HFFc6 (cell line): ENCODE measurements around the gene USP48. TPM values are rescaled to one million over a fixed set of nuclear protein-coding genes. Genes with fewer than 3 reads are reported as not detected.

Experiments
- DNase-seq: peaks from one replicate; pipeline ENCODE4 v3.0.0-alpha.2; 2018
- H3K27ac Mint-ChIP-seq: 2 replicates; pipeline ENCODE4 v1.8.0; 2020; ENCODE audit warnings: mild to moderate bottlenecking, mixed read lengths
- H3K27me3 Mint-ChIP-seq: 2 replicates; pipeline ENCODE4 v1.8.0; 2021; ENCODE audit warnings: mild to moderate bottlenecking, moderate library complexity, mixed read lengths; ENCODE audit not compliant: insufficient read depth
- H3K36me3 Mint-ChIP-seq: 2 replicates; pipeline ENCODE4 v1.8.0; 2021; ENCODE audit warnings: low read depth, mixed read lengths
- H3K4me1 Mint-ChIP-seq: 2 replicates; pipeline ENCODE4 v1.8.0; 2020; ENCODE audit warnings: low read depth, mixed read lengths
- H3K4me3 Mint-ChIP-seq: 2 replicates; pipeline ENCODE4 v1.8.0; 2020; ENCODE audit warnings: mild to moderate bottlenecking, moderate library complexity, mixed read lengths
- H3K9me3 Mint-ChIP-seq: 2 replicates; pipeline ENCODE4 v1.8.0; 2020; ENCODE audit warnings: mild to moderate bottlenecking, mixed read lengths
- total RNA-seq, 6 experiments: library from RNA; stranded (reverse); fragmentation: NEBNext Ultra II Directional; extraction: Animal tissue kit (Norgen Biotek cat#: 25700); gene quantifications; 2 replicates in 1 of 6; 3 replicates in 5 of 6; pipeline ENCODE4 v1.2.3, GENCODE V29; 2021
- TF ChIP-seq, protein P1 (sequence below): fragments of 200-600 bp; sonication (generic); IDR thresholded peaks from 2 replicates; pipeline ENCODE4 v1.5.0; 2021; ENCODE audit warnings: antibody characterized with exemption, mild to moderate bottlenecking

Gene USP48
- total RNA-seq, 6 experiments from 2014 or later, result 45.0 to 54.2 (median 51.1) TPM

DNA sequence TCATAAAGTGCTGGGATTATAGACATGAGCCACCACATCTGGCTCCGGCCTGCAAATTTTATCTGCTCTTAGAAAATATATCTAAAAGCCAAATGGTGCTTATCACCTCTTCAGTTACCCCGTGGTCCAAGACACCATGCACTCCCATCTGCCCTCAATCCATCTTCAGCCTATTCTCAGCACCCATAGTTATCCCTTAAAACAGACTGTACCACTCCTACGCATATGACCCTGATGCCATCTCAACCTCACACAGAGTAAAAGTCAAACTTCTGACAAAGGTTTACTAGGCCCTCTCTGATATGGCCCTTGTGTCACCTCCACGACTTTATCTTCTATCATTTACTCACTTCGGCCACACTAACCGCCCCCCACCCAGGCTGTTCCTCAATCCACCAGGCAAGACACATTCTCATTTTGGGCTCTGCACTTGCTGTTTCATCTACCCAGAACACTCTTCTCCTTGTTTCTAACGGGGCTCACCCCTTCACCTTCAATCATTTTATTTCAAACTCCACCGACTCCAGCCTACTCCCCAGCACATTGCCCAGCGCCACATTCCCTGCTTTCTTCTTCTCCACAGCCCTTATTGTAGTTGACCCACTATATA, 33.0 kb downstream of the USP48 start:
- TF ChIP-seq, protein P1, sequence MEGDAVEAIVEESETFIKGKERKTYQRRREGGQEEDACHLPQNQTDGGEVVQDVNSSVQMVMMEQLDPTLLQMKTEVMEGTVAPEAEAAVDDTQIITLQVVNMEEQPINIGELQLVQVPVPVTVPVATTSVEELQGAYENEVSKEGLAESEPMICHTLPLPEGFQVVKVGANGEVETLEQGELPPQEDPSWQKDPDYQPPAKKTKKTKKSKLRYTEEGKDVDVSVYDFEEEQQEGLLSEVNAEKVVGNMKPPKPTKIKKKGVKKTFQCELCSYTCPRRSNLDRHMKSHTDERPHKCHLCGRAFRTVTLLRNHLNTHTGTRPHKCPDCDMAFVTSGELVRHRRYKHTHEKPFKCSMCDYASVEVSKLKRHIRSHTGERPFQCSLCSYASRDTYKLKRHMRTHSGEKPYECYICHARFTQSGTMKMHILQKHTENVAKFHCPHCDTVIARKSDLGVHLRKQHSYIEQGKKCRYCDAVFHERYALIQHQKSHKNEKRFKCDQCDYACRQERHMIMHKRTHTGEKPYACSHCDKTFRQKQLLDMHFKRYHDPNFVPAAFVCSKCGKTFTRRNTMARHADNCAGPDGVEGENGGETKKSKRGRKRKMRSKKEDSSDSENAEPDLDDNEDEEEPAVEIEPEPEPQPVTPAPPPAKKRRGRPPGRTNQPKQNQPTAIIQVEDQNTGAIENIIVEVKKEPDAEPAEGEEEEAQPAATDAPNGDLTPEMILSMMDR, result no peak
- peaks cover 8% of the 10 kb centered on the region; the same call in 1 of the 2 replicates for H3K36me3 Mint-ChIP-seq
- no peaks in the 10 kb centered on the region for H3K9me3 Mint-ChIP-seq
- no peaks in the 10 kb centered on the region; the same call in 1 of the 2 replicates for H3K27me3 Mint-ChIP-seq
- no peak overlapping the region for H3K27ac Mint-ChIP-seq
- H3K4me1 Mint-ChIP-seq, result no peaks in the 10 kb centered on the region
- DNase-seq, result no peak
- H3K4me3 Mint-ChIP-seq, result no peak overlapping the region

DNA sequence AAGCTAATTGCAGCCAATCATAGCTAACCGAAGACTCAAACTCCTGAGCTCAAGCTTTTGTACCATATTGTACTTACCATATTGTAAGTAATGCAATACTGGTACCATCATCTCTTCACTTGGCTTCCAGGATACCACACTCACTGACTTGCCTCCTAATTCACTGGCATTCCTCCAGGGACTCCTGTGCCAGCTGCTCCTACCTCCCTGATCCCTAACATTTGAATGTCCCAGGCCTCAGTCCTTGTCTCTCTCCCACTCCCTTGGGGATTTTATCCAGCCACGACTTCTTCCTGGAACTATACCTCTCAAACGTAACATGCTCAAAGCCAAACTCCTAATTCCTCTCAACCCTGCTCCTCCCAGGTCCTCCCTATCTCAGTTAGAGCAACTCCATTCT, 33.8 kb downstream of the USP48 start:
- DNase-seq, result no peak
- H3K9me3 Mint-ChIP-seq, result no peaks in the 10 kb centered on the region
- no peaks in the 10 kb centered on the region for H3K4me1 Mint-ChIP-seq
- no peaks in the 10 kb centered on the region; the same call in 1 of the 2 replicates for H3K27me3 Mint-ChIP-seq
- TF ChIP-seq, protein P1, result no peak
- H3K36me3 Mint-ChIP-seq, result peaks cover 8% of the 10 kb centered on the region; the same call in 1 of the 2 replicates
- H3K27ac Mint-ChIP-seq, result no peak overlapping the region
- no peak overlapping the region for H3K4me3 Mint-ChIP-seq

DNA sequence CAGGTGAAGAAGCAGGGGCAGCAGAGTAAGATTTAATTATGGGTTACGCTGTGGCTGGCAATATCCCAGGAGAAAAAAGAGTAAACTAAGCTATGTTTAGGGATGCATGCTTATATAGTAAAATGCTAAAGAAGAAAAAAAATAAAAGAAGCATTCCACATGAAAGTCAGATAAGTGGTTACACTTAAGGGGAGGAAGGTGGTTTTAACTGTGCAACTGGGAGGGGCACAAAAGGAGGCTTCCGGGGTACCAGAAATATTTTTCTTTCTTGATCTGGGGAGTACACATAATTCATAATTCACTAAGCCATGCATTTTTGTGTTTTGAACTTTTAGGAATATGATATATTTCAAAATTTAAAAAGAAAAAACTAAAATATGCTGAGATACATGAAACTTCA, 39.5 kb downstream of the USP48 start:
- Mint-ChIP-seq H3K27ac (no peak overlapping the region), H3K27me3 (no peaks in the 10 kb centered on the region), H3K4me3 (no peak overlapping the region), H3K36me3 (0 out of 2 replicates have a peak, but pooled peaks cover 7% of the 10 kb centered on the region), H3K9me3 (no peaks in the 10 kb centered on the region), H3K4me1 (0 out of 2 replicates have a peak, but pooled peaks cover 6% of the 10 kb centered on the region)
- no peak for DNase-seq
- TF ChIP-seq, protein P1, result no peak

DNA sequence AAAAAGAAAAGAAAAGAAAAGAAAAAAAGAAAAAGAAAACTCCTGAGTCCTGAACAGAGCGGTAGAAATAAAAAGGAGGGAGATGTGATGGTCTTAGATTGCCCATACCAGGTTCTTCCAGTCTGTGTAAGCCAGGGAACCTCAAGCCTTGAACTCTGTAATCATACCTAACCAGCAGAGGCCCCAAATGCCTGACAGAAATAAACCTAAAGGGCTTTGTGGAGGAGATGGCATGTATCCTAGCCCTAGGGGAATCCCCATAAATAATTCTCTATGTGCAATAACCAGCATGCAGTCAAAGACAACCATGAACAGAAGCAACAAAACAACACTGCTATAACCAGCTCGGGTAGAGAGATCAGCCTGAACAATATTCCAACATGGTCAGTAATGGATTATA, 40.4 kb downstream of the USP48 start:
- H3K4me3 Mint-ChIP-seq, result no peak overlapping the region
- no peaks in the 10 kb centered on the region for H3K27me3 Mint-ChIP-seq
- TF ChIP-seq, protein P1, result no peak
- 0 out of 2 replicates have a peak, but pooled peaks cover 7% of the 10 kb centered on the region for H3K36me3 Mint-ChIP-seq
- 0 out of 2 replicates have a peak, but pooled peaks cover 6% of the 10 kb centered on the region for H3K4me1 Mint-ChIP-seq
- no peaks in the 10 kb centered on the region for H3K9me3 Mint-ChIP-seq
- H3K27ac Mint-ChIP-seq, result no peak overlapping the region
- no peak for DNase-seq

DNA sequence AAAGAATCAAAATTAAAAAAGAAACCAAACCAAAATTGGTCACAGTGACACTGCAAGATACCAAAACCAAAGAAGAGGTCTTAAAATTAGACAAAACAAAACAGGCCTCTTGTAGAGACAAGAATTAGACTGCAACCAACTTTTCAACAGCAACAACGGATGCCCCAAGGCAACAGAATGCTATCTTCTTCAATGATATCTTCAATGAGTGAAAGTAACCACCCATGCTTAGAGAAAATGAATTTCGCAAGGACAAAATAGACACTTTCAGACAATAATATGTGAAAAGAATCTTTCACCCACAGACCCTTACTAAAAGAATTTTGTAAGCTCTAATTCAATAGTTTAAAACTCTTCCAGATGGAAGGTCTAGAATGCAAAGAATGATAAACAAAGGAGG, 41.7 kb downstream of the USP48 start:
- Mint-ChIP-seq H3K9me3 (no peaks in the 10 kb centered on the region), H3K4me3 (no peak overlapping the region), H3K27ac (no peak overlapping the region), H3K4me1 (0 out of 2 replicates have a peak, but pooled peaks cover 6% of the 10 kb centered on the region), H3K36me3 (0 out of 2 replicates have a peak, but pooled peaks cover 7% of the 10 kb centered on the region), H3K27me3 (no peaks in the 10 kb centered on the region)
- TF ChIP-seq, protein P1, result no peak
- no peak for DNase-seq
